Activated T-cell treated with anti-CD3 and anti-CD28 coated beads, Interleukin-2, amount 50 U/mL, for 4 hours (primary cell): ENCODE measurements around the gene CALM1. TPM values are rescaled to one million over a fixed set of nuclear protein-coding genes. Genes with fewer than 3 reads are reported as not detected.
A peak's percentile ranks its signal among the peaks of the same experiment; 100 is the strongest.

Source experiments
- ATAC-seq, 2 donors: fragments of 200-7000 bp; cut with Tn5 transposase; one replicate each; pipeline ENCODE4 v1.10.0; 2021
- DNase-seq: peaks from one replicate; pipeline ENCODE4 v3.0.0-alpha.2; 2020
- H3K27me3 Mint-ChIP-seq: one replicate; pipeline ENCODE4 v1.8.0; 2021; ENCODE audit warnings: low read depth, mixed read lengths
- H3K36me3 Mint-ChIP-seq: one replicate; pipeline ENCODE4 v1.8.0; 2022; ENCODE audit warnings: mixed read lengths; ENCODE audit not compliant: insufficient read depth
- H3K4me1 Mint-ChIP-seq: one replicate; pipeline ENCODE4 v1.8.0; 2021; ENCODE audit warnings: low read depth, mixed read lengths
- H3K4me3 Mint-ChIP-seq: one replicate; pipeline ENCODE4 v1.8.0; 2021; ENCODE audit warnings: mild to moderate bottlenecking, moderate library complexity, mixed read lengths
- H3K9me3 Mint-ChIP-seq: one replicate; pipeline ENCODE4 v1.8.0; 2021; ENCODE audit warnings: mixed read lengths
- total RNA-seq, 3 donors: library from RNA; stranded (reverse); gene quantifications; one replicate each; pipeline ENCODE4 v1.2.1, GENCODE V29; 2021

Gene CALM1
- total RNA-seq, 3 donors from 2014 or later, result 406 to 439 (median 417) TPM

GRCh38 chr14:90397425-90398314 is 841 bp downstream of the CALM1 start:
- DNase-seq (peak; percentile 45), ATAC-seq (peak; percentile 34 to 35)
- Mint-ChIP-seq H3K4me3 (peak overlapping the region; percentile 96), H3K4me1 (peaks cover 37% of the 10 kb centered on the region), H3K9me3 (no peaks in the 10 kb centered on the region), H3K36me3 (peaks cover 29% of the 10 kb centered on the region), H3K27me3 (no peaks in the 10 kb centered on the region)

GRCh38 chr14:90398315-90398839 is 1.5 kb downstream of the CALM1 start:
- Mint-ChIP-seq H3K4me1 (peaks cover 44% of the 10 kb centered on the region), H3K27me3 (no peaks in the 10 kb centered on the region), H3K4me3 (peak overlapping the region; percentile 93), H3K36me3 (peaks cover 35% of the 10 kb centered on the region), H3K9me3 (no peaks in the 10 kb centered on the region)
- ATAC-seq, result peak; percentile 10 to 11
- peak; percentile 41 for DNase-seq

- peak overlapping the region; percentile 93 for H3K4me3 Mint-ChIP-seq
- H3K27me3 Mint-ChIP-seq, result no peaks in the 10 kb centered on the region
- H3K9me3 Mint-ChIP-seq, result no peaks in the 10 kb centered on the region
- peaks cover 49% of the 10 kb centered on the region for H3K4me1 Mint-ChIP-seq
- DNase-seq (no peak), ATAC-seq (no peak)
- peaks cover 41% of the 10 kb centered on the region for H3K36me3 Mint-ChIP-seq
These were observed 2.2 kb downstream of the CALM1 start for GRCh38 chr14:90398841-90399540.

- peak; percentile 78 for DNase-seq
- Mint-ChIP-seq H3K9me3 (no peaks in the 10 kb centered on the region), H3K4me3 (peak overlapping the region; percentile 93), H3K36me3 (peaks cover 47% of the 10 kb centered on the region), H3K27me3 (no peaks in the 10 kb centered on the region), H3K4me1 (peaks cover 53% of the 10 kb centered on the region)
- peak; percentile 44 to 45 for ATAC-seq
These were observed 3.0 kb downstream of the CALM1 start for GRCh38 chr14:90399541-90400444.

DNA sequence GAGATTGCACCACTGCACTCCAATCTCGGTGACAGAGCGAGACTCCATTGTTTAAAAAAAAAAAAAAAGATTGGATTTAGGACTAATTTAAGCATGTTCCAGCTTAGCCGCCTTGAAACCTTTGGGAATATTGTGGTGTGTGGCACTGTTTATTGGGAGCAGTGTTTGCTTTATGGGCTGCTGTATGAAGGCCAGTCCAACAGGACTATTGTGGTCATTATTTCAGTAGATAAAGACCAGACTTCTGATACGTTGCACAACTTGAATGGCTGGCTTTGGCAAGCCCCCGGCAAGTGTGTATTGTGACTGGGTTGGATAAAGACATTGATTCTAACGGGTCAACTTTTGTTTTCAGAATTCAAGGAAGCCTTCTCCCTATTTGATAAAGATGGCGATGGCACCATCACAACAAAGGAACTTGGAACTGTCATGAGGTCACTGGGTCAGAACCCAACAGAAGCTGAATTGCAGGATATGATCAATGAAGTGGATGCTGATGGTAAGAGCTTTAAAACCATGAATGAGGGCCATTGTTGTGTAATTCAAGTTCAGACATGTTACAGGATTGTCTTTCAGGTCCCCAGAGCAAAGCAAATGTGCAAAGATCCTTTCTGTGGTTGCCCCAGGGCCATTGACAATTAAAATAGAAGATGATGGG is 4.2 kb downstream of the CALM1 start:
- Mint-ChIP-seq H3K27me3 (no peaks in the 10 kb centered on the region), H3K4me1 (peaks cover 53% of the 10 kb centered on the region), H3K36me3 (peaks cover 56% of the 10 kb centered on the region), H3K4me3 (peak overlapping the region; percentile 4), H3K9me3 (no peaks in the 10 kb centered on the region)
- no peak for ATAC-seq
- DNase-seq, result no peak

GRCh38 chr14:90402016-90402415 is 5.2 kb downstream of the CALM1 start:
- DNase-seq (no peak), ATAC-seq (no peak)
- Mint-ChIP-seq H3K9me3 (no peaks in the 10 kb centered on the region), H3K4me3 (peak overlapping the region; percentile 35), H3K36me3 (peaks cover 62% of the 10 kb centered on the region), H3K27me3 (no peaks in the 10 kb centered on the region), H3K4me1 (peaks cover 59% of the 10 kb centered on the region)

GRCh38 chr14:90403065-90403464 is 6.2 kb downstream of the CALM1 start:
- H3K4me3 Mint-ChIP-seq, result no peak overlapping the region
- H3K27me3 Mint-ChIP-seq, result no peaks in the 10 kb centered on the region
- H3K4me1 Mint-ChIP-seq, result peaks cover 59% of the 10 kb centered on the region
- no peaks in the 10 kb centered on the region for H3K9me3 Mint-ChIP-seq
- peaks cover 64% of the 10 kb centered on the region for H3K36me3 Mint-ChIP-seq
- ATAC-seq (no peak), DNase-seq (no peak)

GRCh38 chr14:90405101-90405500 is 8.3 kb downstream of the CALM1 start:
- ATAC-seq (no peak), DNase-seq (no peak)
- H3K9me3 Mint-ChIP-seq, result no peaks in the 10 kb centered on the region
- no peak overlapping the region for H3K4me3 Mint-ChIP-seq
- H3K36me3 Mint-ChIP-seq, result peaks cover 60% of the 10 kb centered on the region
- peaks cover 56% of the 10 kb centered on the region for H3K4me1 Mint-ChIP-seq
- no peaks in the 10 kb centered on the region for H3K27me3 Mint-ChIP-seq

- ATAC-seq (no peak), DNase-seq (no peak)
- peaks cover 53% of the 10 kb centered on the region for H3K36me3 Mint-ChIP-seq
- no peaks in the 10 kb centered on the region for H3K9me3 Mint-ChIP-seq
- no peaks in the 10 kb centered on the region for H3K27me3 Mint-ChIP-seq
- H3K4me3 Mint-ChIP-seq, result no peak overlapping the region
- peaks cover 53% of the 10 kb centered on the region for H3K4me1 Mint-ChIP-seq
These were observed 8.9 kb downstream of the CALM1 start for GRCh38 chr14:90405755-90406154.

GRCh38 chr14:90406384-90406798 is 9.6 kb downstream of the CALM1 start:
- Mint-ChIP-seq H3K27me3 (no peaks in the 10 kb centered on the region), H3K4me3 (no peak overlapping the region), H3K36me3 (peaks cover 47% of the 10 kb centered on the region), H3K9me3 (no peaks in the 10 kb centered on the region), H3K4me1 (peaks cover 47% of the 10 kb centered on the region)
- ATAC-seq, result peak; percentile 21 to 33
- DNase-seq, result no peak

GRCh38 chr14:90407230-90407629 is 10.4 kb downstream of the CALM1 start:
- ATAC-seq (peak in 1 of 2 donors; percentile 13), DNase-seq (no peak)
- Mint-ChIP-seq H3K9me3 (no peaks in the 10 kb centered on the region), H3K4me3 (no peak overlapping the region), H3K36me3 (peaks cover 39% of the 10 kb centered on the region), H3K4me1 (peaks cover 38% of the 10 kb centered on the region), H3K27me3 (no peaks in the 10 kb centered on the region)

- Mint-ChIP-seq H3K27me3 (no peaks in the 10 kb centered on the region), H3K4me1 (peaks cover 25% of the 10 kb centered on the region), H3K9me3 (no peaks in the 10 kb centered on the region), H3K36me3 (peaks cover 25% of the 10 kb centered on the region), H3K4me3 (no peak overlapping the region)
- DNase-seq, result no peak
- ATAC-seq, result no peak
These were observed 11.9 kb downstream of the CALM1 start for GRCh38 chr14:90408713-90409112.

- H3K4me1 Mint-ChIP-seq, result peaks cover 19% of the 10 kb centered on the region
- H3K27me3 Mint-ChIP-seq, result no peaks in the 10 kb centered on the region
- ATAC-seq (no peak), DNase-seq (no peak)
- H3K9me3 Mint-ChIP-seq, result no peaks in the 10 kb centered on the region
- peaks cover 20% of the 10 kb centered on the region for H3K36me3 Mint-ChIP-seq
- no peak overlapping the region for H3K4me3 Mint-ChIP-seq
These were observed 12.4 kb downstream of the CALM1 start for GRCh38 chr14:90409209-90409730.
